B cell (primary cell): ENCODE data around the gene BTG1. TPM values are rescaled to one million over a fixed set of nuclear protein-coding genes. Genes with fewer than 3 reads are reported as not detected.

Source experiments
- ATAC-seq: fragments of 200-7000 bp; cut with Tn5 transposase; one replicate; pipeline ENCODE4 v1.10.0; 2021; ENCODE audit warnings: low read depth, mild to moderate bottlenecking, moderate number of reproducible peaks, moderate library complexity
- CTCF ChIA-PET: fragments of 350-600 bp; sonication (Branson Sonifier 250); formaldehyde crosslinking; loops from one replicate; lab custom pipeline; 2021; ENCODE audit warnings: antibody characterized with exemption, inconsistent platforms; lab: Charles Lee
- POLR2A ChIA-PET: fragments of 350-600 bp; sonication (Branson Sonifier 250); formaldehyde crosslinking; loops from one replicate; lab custom pipeline; 2021; ENCODE audit warnings: antibody characterized with exemption; lab: Charles Lee
- DNase-seq: peaks from one replicate; pipeline ENCODE4 v3.0.0; 2013
- H2AFZ ChIP-seq: 2 replicates; pipeline ENCODE4 v1.6.1; 2012; ENCODE audit warnings: mild to moderate bottlenecking, low read depth, low read length; ENCODE audit not compliant: insufficient read depth, poor library complexity, severe bottlenecking
- H3K27ac ChIP-seq, 2 donors: 1 replicate in 1 of 2; 2 replicates in 1 of 2; pipeline ENCODE4 v1.5.1; 2012 to 2013; ENCODE audit warnings: low read length in 2 of 2, mild to moderate bottlenecking in 2 of 2, moderate library complexity in 1 of 2
- H3K27me3 ChIP-seq, 4 experiments: fragments of 200-600 bp in 1 of 4; sonication (generic) in 1 of 4; replicated peaks in 1 of 4; 1 replicate in 2 of 4; 2 replicates in 2 of 4; pipeline versions ENCODE4 v1.6.1 to v1.7.0; 2013 to 2016; ENCODE audit warnings: low read length in 3 of 4, mild to moderate bottlenecking in 2 of 4, mixed read lengths in 1 of 4, moderate library complexity in 1 of 4; ENCODE audit not compliant: insufficient read depth in 4 of 4, control insufficient read depth in 3 of 4; ENCODE audit errors: control extremely low read depth in 1 of 4
- H3K36me3 ChIP-seq, 2 experiments: replicated peaks in 1 of 2; 1 replicate in 1 of 2; 2 replicates in 1 of 2; pipeline versions ENCODE4 v1.6.1 to v1.7.1; 2013; ENCODE audit warnings: low read length in 1 of 2; ENCODE audit not compliant: insufficient read depth in 2 of 2, control insufficient read depth in 1 of 2; ENCODE audit errors: control extremely low read depth in 1 of 2, extremely low read depth in 1 of 2
- H3K4me1 ChIP-seq, 2 donors: fragments of 200-600 bp in 1 of 2; sonication (generic) in 1 of 2; 1 replicate in 1 of 2; 2 replicates in 1 of 2; pipeline versions ENCODE4 v1.5.1 to v1.6.1; 2013 to 2017; ENCODE audit warnings: low read length in 2 of 2; ENCODE audit not compliant: control insufficient read depth in 2 of 2, insufficient read depth in 2 of 2
- H3K4me2 ChIP-seq: replicated peaks from 2 replicates; pipeline ENCODE3; 2012; ENCODE audit warnings: mild to moderate bottlenecking, low read depth, low read length; ENCODE audit not compliant: poor library complexity, severe bottlenecking
- H3K4me3 ChIP-seq, 5 experiments: fragments of 200-600 bp in 1 of 5; sonication (generic) in 1 of 5; 1 replicate in 3 of 5; 2 replicates in 2 of 5; pipeline versions ENCODE4 v1.5.1 to v1.7.0; 2011 to 2016; ENCODE audit warnings: low read length in 4 of 5, mild to moderate bottlenecking in 4 of 5, low read depth in 2 of 5, control low read depth in 1 of 5, moderate library complexity in 1 of 5; ENCODE audit not compliant: insufficient read depth in 1 of 5; ENCODE audit errors: control extremely low read depth in 1 of 5, extremely low read depth in 1 of 5
- H3K79me2 ChIP-seq: fragments of 200-600 bp; sonication (generic); one replicate; pipeline ENCODE4 v1.6.0; 2016; ENCODE audit warnings: low read length; ENCODE audit not compliant: control insufficient read depth, insufficient read depth
- H3K9ac ChIP-seq: fragments of 200-600 bp; sonication (generic); 2 replicates; pipeline ENCODE4 v1.6.1; 2017; ENCODE audit warnings: mild to moderate bottlenecking, low read length, moderate library complexity
- H3K9me3 ChIP-seq, 3 donors: one replicate each; pipeline versions ENCODE4 v1.6.1 to v1.7.1; 2013; ENCODE audit warnings: low read length in 2 of 3; ENCODE audit not compliant: control insufficient read depth in 2 of 3, insufficient read depth in 1 of 3; ENCODE audit errors: control extremely low read depth in 1 of 3
- H4K20me1 ChIP-seq: 2 replicates; pipeline ENCODE4 v1.6.0; 2012; ENCODE audit warnings: mild to moderate bottlenecking, low read length; ENCODE audit not compliant: insufficient read depth, control insufficient read depth, poor library complexity, severe bottlenecking
- H3K27ac Mint-ChIP-seq: one replicate; pipeline ENCODE4 v1.8.0; 2021; ENCODE audit warnings: mixed read lengths
- H3K27me3 Mint-ChIP-seq: one replicate; pipeline ENCODE4 v1.8.0; 2021; ENCODE audit warnings: mixed read lengths
- H3K4me1 Mint-ChIP-seq: one replicate; pipeline ENCODE4 v1.8.0; 2021; ENCODE audit warnings: mixed read lengths
- H3K4me3 Mint-ChIP-seq: one replicate; pipeline ENCODE4 v1.8.0; 2021; ENCODE audit warnings: mixed read lengths
- H3K9me3 Mint-ChIP-seq: one replicate; pipeline ENCODE4 v1.8.0; 2022; ENCODE audit warnings: mixed read lengths; ENCODE audit not compliant: insufficient read depth
- CTCF ChIP-seq: fragments of 200-600 bp; IDR thresholded peaks from one replicate; pipeline ENCODE4 v1.8.0; 2022; ENCODE audit warnings: antibody characterized with exemption, mild to moderate bottlenecking
- EZH2 ChIP-seq: IDR thresholded peaks from 2 replicates; pipeline ENCODE4 v1.6.1; 2012; ENCODE audit warnings: borderline replicate concordance, low read depth, mild to moderate bottlenecking, moderate library complexity, low read length; ENCODE audit not compliant: insufficient read depth, poor library complexity, severe bottlenecking
- WGBS: methylation state at CpG from one replicate; pipeline ENCODE4 v1.1.5; 2013; ENCODE audit warnings: missing lambda C conversion rate; ENCODE audit not compliant: insufficient coverage; 5-methylcytosine and 5-hydroxymethylcytosine counted together
- intact Hi-C: fragments of 100-400 bp; cut with micrococcal nuclease; formaldehyde crosslinking; loops from one replicate; pipeline ENCODE4 v1.10.0; 2022
- polyA plus RNA-seq: library from polyadenylated mRNA; depleted of rRNA; stranded (reverse); fragments of >200 nt; gene quantifications from 2 replicates; pipeline ENCODE4 v1.2.3, GENCODE V29; 2012
- total RNA-seq, 2 donors: library from RNA; stranded (reverse); fragments of 120-200 nt in 1 of 2; gene quantifications; 1 replicate in 1 of 2; 2 replicates in 1 of 2; pipeline versions ENCODE4 v1.2.3 to v1.2.4, GENCODE V29; 2013 to 2022

The BTG1 gene
- total and polyA plus RNA-seq, 2 donors (not counting 1 experiment from before 2014, with no cell fraction given): 322 to 733 TPM

- Mint-ChIP-seq H3K4me1 (peaks cover 32% of the 10 kb centered on the region), H3K27ac (no peak overlapping the region), H3K4me3 (no peak overlapping the region), H3K27me3 (no peaks in the 10 kb centered on the region), H3K9me3 (peaks cover 4% of the 10 kb centered on the region)
- Histone ChIP-seq H3K27ac (no peak overlapping the region), H3K9ac (no peak overlapping the region), H2AFZ (peak overlapping the region; percentile 60), H3K79me2 (no peaks in the 10 kb centered on the region), H3K4me3 (peak overlapping the region in 1 of 5 experiments; percentile 32), H3K4me1 (peaks cover 21 to 31% of the 10 kb centered on the region in 2 donors), H3K36me3 (no peaks in the 10 kb centered on the region), H3K9me3 (peaks cover 0 to 4% (median 3%) of the 10 kb centered on the region in 3 donors), H3K4me2 (peak overlapping the region; percentile 36), H3K27me3 (no peaks in the 10 kb centered on the region), H4K20me1 (no peaks in the 10 kb centered on the region)
- intact Hi-C loops: loop anchor here (5.0 kb wide), 1 partner anchor 36 kb away; no protein-coding TSS in a partner anchor
- ATAC-seq: no peak
- ChIA-PET POLR2A (no interaction called here), CTCF (interaction anchor here (0.6 kb wide), 1 partner anchor 455 kb away, joined by 4 read pairs; no protein-coding TSS in a partner anchor)
- DNase-seq: no peak
- TF ChIP-seq CTCF (no peak), EZH2 (no peak)
- WGBS: no CpG with 5 or more reads among the region's 2 CpGs
These were observed 47.4 kb upstream of the BTG1 start for GRCh38 chr12:92193063-92193462.

- H3K4me1 Mint-ChIP-seq: peaks cover 38% of the 10 kb centered on the region
- CTCF ChIA-PET: interaction anchor here (0.7 kb wide), 1 partner anchor 286 kb away, joined by 3 read pairs; no protein-coding TSS in a partner anchor
- ATAC-seq: no peak
These were observed 46.7 kb upstream of the BTG1 start for GRCh38 chr12:92192360-92192759.

More at GRCh38 chr12:92192360-92192759, 46.7 kb upstream of the BTG1 start:
- Histone ChIP-seq H3K4me1 (peaks cover 21 to 36% of the 10 kb centered on the region in 2 donors), H3K36me3 (no peaks in the 10 kb centered on the region), H3K27ac (peak overlapping the region in 1 of 2 donors; percentile 36), H3K4me2 (peak overlapping the region; percentile 40), H3K27me3 (no peaks in the 10 kb centered on the region), H2AFZ (peak overlapping the region; percentile 40), H3K79me2 (no peaks in the 10 kb centered on the region), H3K9me3 (peaks cover 0 to 4% (median 3%) of the 10 kb centered on the region in 3 donors), H4K20me1 (no peaks in the 10 kb centered on the region), H3K9ac (no peak overlapping the region), H3K4me3 (no peak overlapping the region)
- POLR2A ChIA-PET: interaction anchor here (1.2 kb wide), 1 partner anchor 47 kb away, joined by 5 read pairs; the partner anchor contains the start of gene BTG1
- DNase-seq: no peak
- peaks cover 4% of the 10 kb centered on the region for H3K9me3 Mint-ChIP-seq
- intact Hi-C loops: loop anchor here (5.0 kb wide), 1 partner anchor 35 kb away; no protein-coding TSS in a partner anchor
- H3K27ac Mint-ChIP-seq: no peak overlapping the region
- H3K27me3 Mint-ChIP-seq: no peaks in the 10 kb centered on the region
- TF ChIP-seq CTCF: no peak
- TF ChIP-seq EZH2: no peak
- peak overlapping the region; percentile 37 for H3K4me3 Mint-ChIP-seq
